ENCODE results near the gene CCDC160.

Gene CCDC160

GRCh38 chrX:134236626-134237614 is at the start of gene CCDC160:
CCDC160 (plus strand) TSS chrX:134237182; CDS start chrX:134244801, 7,619 bp downstream.
- CTCF ChIA-PET: no interaction called here
- TF ChIP-seq CTCF (IDR thresholded peaks at IDR 0.05; ENCODE audit: control extremely low read depth, extremely low read depth, low read depth, missing control alignments): no peak
- POLR2A ChIA-PET: no interaction called here
- DNase-seq (ENCODE audit: extremely low spot score): peak; percentile 20

- CTCF ChIA-PET: no interaction called here
- POLR2A ChIA-PET: no interaction called here
- no peak for DNase-seq (ENCODE audit: extremely low spot score)
- no peak for TF ChIP-seq CTCF (IDR thresholded peaks at IDR 0.05; ENCODE audit: control extremely low read depth, extremely low read depth, low read depth, missing control alignments)
These were observed 45.7 kb upstream of the CCDC160 start for GRCh38 chrX:134191281-134191680.

- ChIA-PET POLR2A (no interaction called here), CTCF (no interaction called here)
- TF ChIP-seq CTCF (IDR thresholded peaks at IDR 0.05; ENCODE audit: control extremely low read depth, extremely low read depth, low read depth, missing control alignments): no peak
- DNase-seq (ENCODE audit: extremely low spot score): no peak
These were observed 42.1 kb upstream of the CCDC160 start for GRCh38 chrX:134194915-134195314.

- no peak for TF ChIP-seq CTCF (IDR thresholded peaks at IDR 0.05; ENCODE audit: control extremely low read depth, extremely low read depth, low read depth, missing control alignments)
- no peak for DNase-seq (ENCODE audit: extremely low spot score)
- ChIA-PET CTCF (no interaction called here), POLR2A (no interaction called here)
These were observed 34.4 kb upstream of the CCDC160 start for GRCh38 chrX:134202561-134202960.

- TF ChIP-seq CTCF (IDR thresholded peaks at IDR 0.05; ENCODE audit: control extremely low read depth, extremely low read depth, low read depth, missing control alignments): no peak
- DNase-seq (ENCODE audit: extremely low spot score): no peak
- ChIA-PET POLR2A (no interaction called here), CTCF (no interaction called here)
These were observed 30.8 kb upstream of the CCDC160 start for GRCh38 chrX:134206221-134206620.

- POLR2A ChIA-PET: no interaction called here
- no peak for DNase-seq (ENCODE audit: extremely low spot score)
- CTCF ChIA-PET: no interaction called here
- TF ChIP-seq CTCF (IDR thresholded peaks at IDR 0.05; ENCODE audit: control extremely low read depth, extremely low read depth, low read depth, missing control alignments): no peak
These were observed 26.5 kb upstream of the CCDC160 start for GRCh38 chrX:134210465-134210864.
